Erythroblast (primary cell): ENCODE data around the gene RAB40C.
"Not testable (repeated sequence)": the region's sequence is repeated elsewhere in the genome, so short reads cannot be mapped to it uniquely, and the experiment has no call there.

ENCODE experiments used
- GATA1 ChIP-seq: IDR thresholded peaks from 2 replicates; pipeline ENCODE4 v1.6.1; 2011; ENCODE audit warnings: low read depth, mild to moderate bottlenecking, control low read depth, low read length, moderate library complexity
- POLR2A ChIP-seq: IDR thresholded peaks from 2 replicates; pipeline ENCODE4 v1.6.1; 2011; ENCODE audit warnings: mild to moderate bottlenecking, low read length

- not testable (repeated sequence) for TF ChIP-seq POLR2A, GATA1
Measured at GRCh38 chr16:597655-598054, 7.8 kb downstream of the RAB40C start.
